ENCODE data around the gene FNDC11.

Gene FNDC11

GRCh38 chr20:63525971-63526370 is 28.0 kb upstream of the FNDC11 start:
- DNase-seq (ENCODE audit: low spot score): no peak

- DNase-seq (ENCODE audit: low spot score): no peak
These were observed 26.8 kb upstream of the FNDC11 start for GRCh38 chr20:63527184-63527583.

GRCh38 chr20:63529180-63529860 is 24.6 kb upstream of the FNDC11 start:
- no peak for DNase-seq (ENCODE audit: low spot score)

- no peak for DNase-seq (ENCODE audit: low spot score)
These were observed 23.8 kb upstream of the FNDC11 start for GRCh38 chr20:63529861-63530787.

- no peak for DNase-seq (ENCODE audit: low spot score)
These were observed 23.2 kb upstream of the FNDC11 start for GRCh38 chr20:63530788-63531160.

- DNase-seq (ENCODE audit: low spot score): no peak
These were observed 22.1 kb upstream of the FNDC11 start for GRCh38 chr20:63531686-63532448.

GRCh38 chr20:63532449-63532971 is 21.4 kb upstream of the FNDC11 start:
- DNase-seq (ENCODE audit: low spot score): no peak

GRCh38 chr20:63533388-63533787 is 20.6 kb upstream of the FNDC11 start:
- no peak for DNase-seq (ENCODE audit: low spot score)

- no peak for DNase-seq (ENCODE audit: low spot score)
These were observed 20.0 kb upstream of the FNDC11 start for GRCh38 chr20:63533871-63534393.

- no peak for DNase-seq (ENCODE audit: low spot score)
These were observed 19.5 kb upstream of the FNDC11 start for GRCh38 chr20:63534427-63534830.

GRCh38 chr20:63534831-63535651 is 18.9 kb upstream of the FNDC11 start:
- no peak for DNase-seq (ENCODE audit: low spot score)

GRCh38 chr20:63536241-63536977 is 17.6 kb upstream of the FNDC11 start:
- DNase-seq (ENCODE audit: low spot score): no peak

GRCh38 chr20:63536997-63537524 is 16.9 kb upstream of the FNDC11 start, which contains the start of gene PTK6:
TSS of gene PTK6 (minus strand) at chr20:63537376. CDS start at chr20:63537314, 62 bp downstream.
- DNase-seq (ENCODE audit: low spot score): no peak

- DNase-seq (ENCODE audit: low spot score): peak; percentile 78
These were observed 16.3 kb upstream of the FNDC11 start for GRCh38 chr20:63537525-63538203.

- DNase-seq (ENCODE audit: low spot score): no peak
These were observed 15.5 kb upstream of the FNDC11 start for GRCh38 chr20:63538204-63539091.

GRCh38 chr20:63539092-63539430 is 14.9 kb upstream of the FNDC11 start:
- no peak for DNase-seq (ENCODE audit: low spot score)

GRCh38 chr20:63539441-63540370 is 14.3 kb upstream of the FNDC11 start:
- DNase-seq (ENCODE audit: low spot score): no peak
